Measurements from ENCODE around the gene FMR1.

FMR1 gene

GRCh38 chrX:147899379-147900114, 12.2 kb upstream of the FMR1 start:
- no peak overlapping the region for H3K27ac ChIP-seq (ENCODE audit: low read length)
- no peaks in the 10 kb centered on the region for H3K4me1 ChIP-seq (ENCODE audit: insufficient read depth, low read length)
- H3K9me3 ChIP-seq (ENCODE audit: insufficient read depth, low read depth, low read length) = no peaks in the 10 kb centered on the region
- no peak overlapping the region for H3K4me3 ChIP-seq (ENCODE audit: low read length)
- H3K36me3 ChIP-seq (ENCODE audit: insufficient read depth, low read depth, low read length) = no peaks in the 10 kb centered on the region
- no peak overlapping the region for H3K9ac ChIP-seq (ENCODE audit: low read depth, low read length)
- H3K27me3 ChIP-seq (ENCODE audit: insufficient read depth, low read length) = no peaks in the 10 kb centered on the region

GRCh38 chrX:147900349-147900748, 11.4 kb upstream of the FMR1 start:
- no peaks in the 10 kb centered on the region for H3K4me1 ChIP-seq (ENCODE audit: insufficient read depth, low read length)
- no peak overlapping the region for H3K9ac ChIP-seq (ENCODE audit: low read depth, low read length)
- H3K27me3 ChIP-seq (ENCODE audit: insufficient read depth, low read length) = no peaks in the 10 kb centered on the region
- no peaks in the 10 kb centered on the region for H3K36me3 ChIP-seq (ENCODE audit: insufficient read depth, low read depth, low read length)
- H3K9me3 ChIP-seq (ENCODE audit: insufficient read depth, low read depth, low read length) = no peaks in the 10 kb centered on the region
- no peak overlapping the region for H3K4me3 ChIP-seq (ENCODE audit: low read length)
- no peak overlapping the region for H3K27ac ChIP-seq (ENCODE audit: low read length)

DNA sequence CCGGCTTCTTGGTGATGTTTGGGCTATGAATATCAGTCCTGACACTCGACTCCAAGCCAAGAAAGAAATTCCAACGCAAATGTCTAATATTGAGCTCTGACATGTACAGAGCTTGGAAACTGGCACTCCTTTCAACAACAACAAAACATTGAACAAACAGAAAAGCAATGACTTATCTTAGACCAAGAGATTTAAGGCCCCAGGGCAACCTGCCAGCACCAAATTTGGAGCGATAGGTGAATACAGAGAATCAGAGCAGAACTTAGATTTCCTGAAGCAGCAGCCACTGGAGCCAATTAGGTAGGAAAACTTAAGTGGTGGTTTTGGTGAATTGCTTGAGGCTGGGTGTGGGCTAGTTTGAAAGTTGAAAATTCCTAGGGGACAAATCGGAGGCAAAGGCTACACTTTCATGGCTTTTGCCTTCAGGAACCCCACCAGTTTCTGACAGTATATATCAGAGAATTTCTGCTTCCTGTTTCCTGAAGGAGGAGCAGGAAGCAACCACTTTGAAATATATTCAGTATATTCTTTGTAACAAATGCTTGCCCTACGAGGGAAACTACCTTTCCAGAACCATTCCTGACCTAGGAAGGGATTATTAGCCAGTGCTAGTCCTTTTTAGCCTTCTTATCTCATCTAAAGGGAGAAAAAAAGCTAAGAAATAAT, 10.1 kb upstream of the FMR1 start:
- Histone ChIP-seq H3K4me3 (ENCODE audit: low read length) (no peak overlapping the region), H3K27ac (ENCODE audit: low read length) (no peak overlapping the region), H3K4me1 (ENCODE audit: insufficient read depth, low read length) (no peaks in the 10 kb centered on the region), H3K27me3 (ENCODE audit: insufficient read depth, low read length) (no peaks in the 10 kb centered on the region), H3K9me3 (ENCODE audit: insufficient read depth, low read depth, low read length) (no peaks in the 10 kb centered on the region), H3K36me3 (ENCODE audit: insufficient read depth, low read depth, low read length) (no peaks in the 10 kb centered on the region), H3K9ac (ENCODE audit: low read depth, low read length) (no peak overlapping the region)

GRCh38 chrX:147902270-147902669, 9.4 kb upstream of the FMR1 start:
- no peak overlapping the region for H3K4me3 ChIP-seq (ENCODE audit: low read length)
- H3K9me3 ChIP-seq (ENCODE audit: insufficient read depth, low read depth, low read length) = no peaks in the 10 kb centered on the region
- no peaks in the 10 kb centered on the region for H3K27me3 ChIP-seq (ENCODE audit: insufficient read depth, low read length)
- H3K36me3 ChIP-seq (ENCODE audit: insufficient read depth, low read depth, low read length) = no peaks in the 10 kb centered on the region
- no peak overlapping the region for H3K27ac ChIP-seq (ENCODE audit: low read length)
- no peak overlapping the region for H3K9ac ChIP-seq (ENCODE audit: low read depth, low read length)
- H3K4me1 ChIP-seq (ENCODE audit: insufficient read depth, low read length) = no peaks in the 10 kb centered on the region

- Histone ChIP-seq H3K9me3 (ENCODE audit: insufficient read depth, low read depth, low read length) (no peaks in the 10 kb centered on the region), H3K27ac (ENCODE audit: low read length) (no peak overlapping the region), H3K9ac (ENCODE audit: low read depth, low read length) (no peak overlapping the region), H3K36me3 (ENCODE audit: insufficient read depth, low read depth, low read length) (no peaks in the 10 kb centered on the region), H3K4me1 (ENCODE audit: insufficient read depth, low read length) (no peaks in the 10 kb centered on the region), H3K27me3 (ENCODE audit: insufficient read depth, low read length) (peaks cover 10% of the 10 kb centered on the region; the same call in 1 of the 2 replicates), H3K4me3 (ENCODE audit: low read length) (no peak overlapping the region)
Measured at GRCh38 chrX:147908106-147908505, 3.6 kb upstream of the FMR1 start.

- no peaks in the 10 kb centered on the region; the same call in 1 of the 2 replicates for H3K4me1 ChIP-seq (ENCODE audit: insufficient read depth, low read length)
- H3K4me3 ChIP-seq (ENCODE audit: low read length) = no peak overlapping the region
- H3K27ac ChIP-seq (ENCODE audit: low read length) = no peak overlapping the region
- H3K9ac ChIP-seq (ENCODE audit: low read depth, low read length) = no peak overlapping the region
- H3K27me3 ChIP-seq (ENCODE audit: insufficient read depth, low read length) = peaks cover 10% of the 10 kb centered on the region; the same call in 1 of the 2 replicates
- H3K9me3 ChIP-seq (ENCODE audit: insufficient read depth, low read depth, low read length) = no peaks in the 10 kb centered on the region
- no peaks in the 10 kb centered on the region for H3K36me3 ChIP-seq (ENCODE audit: insufficient read depth, low read depth, low read length)
Measured at GRCh38 chrX:147910607-147911006, 1.1 kb upstream of the FMR1 start.

GRCh38 chrX:147912093-147912801, 528 bp downstream of the FMR1 start:
- Histone ChIP-seq H3K4me1 (ENCODE audit: insufficient read depth, low read length) (peaks cover 3% of the 10 kb centered on the region), H3K9me3 (ENCODE audit: insufficient read depth, low read depth, low read length) (no peaks in the 10 kb centered on the region), H3K4me3 (ENCODE audit: low read length) (peak overlapping the region; percentile 90), H3K27ac (ENCODE audit: low read length) (peak overlapping the region; percentile 47), H3K36me3 (ENCODE audit: insufficient read depth, low read depth, low read length) (no peaks in the 10 kb centered on the region), H3K27me3 (ENCODE audit: insufficient read depth, low read length) (peaks cover 10% of the 10 kb centered on the region; the same call in 1 of the 2 replicates), H3K9ac (ENCODE audit: low read depth, low read length) (peak overlapping the region; percentile 90)

GRCh38 chrX:147913570-147913969, 1.9 kb downstream of the FMR1 start:
- peak overlapping the region; percentile 90 for H3K9ac ChIP-seq (ENCODE audit: low read depth, low read length)

GRCh38 chrX:147914591-147914990, 2.9 kb downstream of the FMR1 start:
- Histone ChIP-seq H3K4me1 (ENCODE audit: insufficient read depth, low read length) (peaks cover 3% of the 10 kb centered on the region), H3K27ac (ENCODE audit: low read length) (no peak overlapping the region), H3K36me3 (ENCODE audit: insufficient read depth, low read depth, low read length) (no peaks in the 10 kb centered on the region), H3K9ac (ENCODE audit: low read depth, low read length) (no peak overlapping the region), H3K27me3 (ENCODE audit: insufficient read depth, low read length) (peaks cover 10% of the 10 kb centered on the region; the same call in 1 of the 2 replicates), H3K9me3 (ENCODE audit: insufficient read depth, low read depth, low read length) (no peaks in the 10 kb centered on the region), H3K4me3 (ENCODE audit: low read length) (peak overlapping the region; percentile 90)

More at GRCh38 chrX:147913570-147913969, 1.9 kb downstream of the FMR1 start:
- Histone ChIP-seq H3K4me3 (ENCODE audit: low read length) (peak overlapping the region; percentile 90), H3K36me3 (ENCODE audit: insufficient read depth, low read depth, low read length) (no peaks in the 10 kb centered on the region), H3K9me3 (ENCODE audit: insufficient read depth, low read depth, low read length) (no peaks in the 10 kb centered on the region), H3K27me3 (ENCODE audit: insufficient read depth, low read length) (peaks cover 10% of the 10 kb centered on the region; the same call in 1 of the 2 replicates), H3K4me1 (ENCODE audit: insufficient read depth, low read length) (peaks cover 3% of the 10 kb centered on the region), H3K27ac (ENCODE audit: low read length) (no peak overlapping the region)

- no peaks in the 10 kb centered on the region for H3K36me3 ChIP-seq (ENCODE audit: insufficient read depth, low read depth, low read length)
- peaks cover 7% of the 10 kb centered on the region for H3K4me1 ChIP-seq (ENCODE audit: insufficient read depth, low read length)
- no peaks in the 10 kb centered on the region for H3K9me3 ChIP-seq (ENCODE audit: insufficient read depth, low read depth, low read length)
- H3K27me3 ChIP-seq (ENCODE audit: insufficient read depth, low read length) = no peaks in the 10 kb centered on the region
- H3K4me3 ChIP-seq (ENCODE audit: low read length) = no peak overlapping the region; the same call in 1 of the 2 replicates
- no peak overlapping the region for H3K27ac ChIP-seq (ENCODE audit: low read length)
- no peak overlapping the region for H3K9ac ChIP-seq (ENCODE audit: low read depth, low read length)
Measured at GRCh38 chrX:147916375-147916968, 4.8 kb downstream of the FMR1 start.
